ENCODE measurements around the gene GRIN2C.

GRIN2C gene

DNA sequence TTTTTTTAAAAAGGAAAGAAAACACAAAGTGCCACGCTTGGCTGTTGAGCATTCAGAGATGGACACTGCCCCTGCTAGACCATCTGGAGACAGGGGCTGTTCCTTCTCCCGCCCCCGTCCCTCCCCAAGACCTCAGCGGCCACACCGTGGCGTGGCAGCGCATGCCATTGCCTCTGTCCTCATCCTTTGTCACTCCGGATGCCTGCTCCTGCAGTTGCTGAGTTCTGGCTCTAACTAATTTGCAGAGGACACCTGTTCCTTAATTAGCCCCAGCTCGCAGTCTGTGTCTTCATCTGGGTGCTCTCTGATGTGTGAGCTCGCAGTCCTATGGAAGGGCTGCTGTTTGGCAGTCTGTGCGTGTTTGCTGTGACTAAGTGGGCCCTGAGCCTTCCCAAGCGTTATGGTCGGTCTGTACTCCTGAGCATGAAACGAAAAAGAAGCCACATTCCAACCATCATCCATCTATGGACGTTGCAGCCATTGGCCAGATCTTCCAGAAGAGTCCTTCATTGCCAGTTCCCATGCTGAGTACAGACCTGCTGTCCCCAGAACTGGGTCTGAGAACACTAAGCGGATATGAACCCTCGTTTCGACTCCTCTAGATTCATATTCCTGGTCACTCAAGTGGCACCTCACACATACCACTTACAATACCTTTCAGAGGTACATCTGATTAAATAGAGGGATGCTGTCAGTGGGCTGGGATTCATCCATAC, 42.6 kb downstream of the GRIN2C start:
- TF ChIP-seq, protein P1, sequence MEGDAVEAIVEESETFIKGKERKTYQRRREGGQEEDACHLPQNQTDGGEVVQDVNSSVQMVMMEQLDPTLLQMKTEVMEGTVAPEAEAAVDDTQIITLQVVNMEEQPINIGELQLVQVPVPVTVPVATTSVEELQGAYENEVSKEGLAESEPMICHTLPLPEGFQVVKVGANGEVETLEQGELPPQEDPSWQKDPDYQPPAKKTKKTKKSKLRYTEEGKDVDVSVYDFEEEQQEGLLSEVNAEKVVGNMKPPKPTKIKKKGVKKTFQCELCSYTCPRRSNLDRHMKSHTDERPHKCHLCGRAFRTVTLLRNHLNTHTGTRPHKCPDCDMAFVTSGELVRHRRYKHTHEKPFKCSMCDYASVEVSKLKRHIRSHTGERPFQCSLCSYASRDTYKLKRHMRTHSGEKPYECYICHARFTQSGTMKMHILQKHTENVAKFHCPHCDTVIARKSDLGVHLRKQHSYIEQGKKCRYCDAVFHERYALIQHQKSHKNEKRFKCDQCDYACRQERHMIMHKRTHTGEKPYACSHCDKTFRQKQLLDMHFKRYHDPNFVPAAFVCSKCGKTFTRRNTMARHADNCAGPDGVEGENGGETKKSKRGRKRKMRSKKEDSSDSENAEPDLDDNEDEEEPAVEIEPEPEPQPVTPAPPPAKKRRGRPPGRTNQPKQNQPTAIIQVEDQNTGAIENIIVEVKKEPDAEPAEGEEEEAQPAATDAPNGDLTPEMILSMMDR (IDR thresholded peaks at IDR 0.05; ENCODE audit: control extremely low read depth, extremely low read depth, low read depth, missing control alignments) = no peak
- POLR2A ChIA-PET = no interaction called here
- CTCF ChIA-PET = interaction anchor here (0.9 kb wide), 1 partner anchor 48 kb away, joined by 3 read pairs; no protein-coding TSS in a partner anchor
- DNase-seq (ENCODE audit: extremely low spot score) = no peak

GRCh38 chr17:74815550-74816370, 43.9 kb downstream of the GRIN2C start:
- DNase-seq (ENCODE audit: extremely low spot score) = no peak
- TF ChIP-seq, protein P1 (IDR thresholded peaks at IDR 0.05; ENCODE audit: control extremely low read depth, extremely low read depth, low read depth, missing control alignments) = no peak
- CTCF ChIA-PET = interaction anchor here (5.8 kb wide), 1 partner anchor 24 kb away, joined by 22 read pairs; no protein-coding TSS in a partner anchor
- POLR2A ChIA-PET = no interaction called here

DNA sequence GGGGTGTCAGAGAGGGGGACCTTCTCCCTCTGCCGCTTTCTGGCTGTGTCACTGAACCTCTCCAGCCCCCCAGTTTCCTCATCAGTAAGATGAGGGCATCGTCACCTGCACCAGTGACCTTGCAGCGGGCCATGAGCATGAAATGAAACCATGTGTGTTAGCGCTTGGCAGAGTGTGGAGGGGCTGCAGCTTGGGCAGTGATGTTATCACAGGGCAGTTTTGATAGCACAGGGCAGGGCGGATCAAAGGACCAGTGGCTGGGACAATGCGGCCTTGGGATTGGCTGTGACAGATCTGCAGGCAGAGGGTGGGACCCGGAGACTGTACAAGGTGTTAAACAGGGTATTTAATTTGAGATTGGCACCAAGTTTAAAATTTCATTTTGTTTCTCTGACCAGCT, 44.6 kb downstream of the GRIN2C start:
- DNase-seq (ENCODE audit: extremely low spot score) = no peak
- CTCF ChIA-PET = interaction anchor here (5.8 kb wide), 1 partner anchor 24 kb away, joined by 22 read pairs; no protein-coding TSS in a partner anchor
- TF ChIP-seq, protein P1 (IDR thresholded peaks at IDR 0.05; ENCODE audit: control extremely low read depth, extremely low read depth, low read depth, missing control alignments) = no peak
- POLR2A ChIA-PET = no interaction called here

- DNase-seq (ENCODE audit: extremely low spot score) = no peak
- CTCF ChIA-PET = interaction anchor here (5.8 kb wide), 1 partner anchor 23 kb away, joined by 22 read pairs; no protein-coding TSS in a partner anchor
- TF ChIP-seq, protein P1 (IDR thresholded peaks at IDR 0.05; ENCODE audit: control extremely low read depth, extremely low read depth, low read depth, missing control alignments) = no peak
- POLR2A ChIA-PET = no interaction called here
These were observed 45.2 kb downstream of the GRIN2C start for GRCh38 chr17:74814453-74814852.

DNA sequence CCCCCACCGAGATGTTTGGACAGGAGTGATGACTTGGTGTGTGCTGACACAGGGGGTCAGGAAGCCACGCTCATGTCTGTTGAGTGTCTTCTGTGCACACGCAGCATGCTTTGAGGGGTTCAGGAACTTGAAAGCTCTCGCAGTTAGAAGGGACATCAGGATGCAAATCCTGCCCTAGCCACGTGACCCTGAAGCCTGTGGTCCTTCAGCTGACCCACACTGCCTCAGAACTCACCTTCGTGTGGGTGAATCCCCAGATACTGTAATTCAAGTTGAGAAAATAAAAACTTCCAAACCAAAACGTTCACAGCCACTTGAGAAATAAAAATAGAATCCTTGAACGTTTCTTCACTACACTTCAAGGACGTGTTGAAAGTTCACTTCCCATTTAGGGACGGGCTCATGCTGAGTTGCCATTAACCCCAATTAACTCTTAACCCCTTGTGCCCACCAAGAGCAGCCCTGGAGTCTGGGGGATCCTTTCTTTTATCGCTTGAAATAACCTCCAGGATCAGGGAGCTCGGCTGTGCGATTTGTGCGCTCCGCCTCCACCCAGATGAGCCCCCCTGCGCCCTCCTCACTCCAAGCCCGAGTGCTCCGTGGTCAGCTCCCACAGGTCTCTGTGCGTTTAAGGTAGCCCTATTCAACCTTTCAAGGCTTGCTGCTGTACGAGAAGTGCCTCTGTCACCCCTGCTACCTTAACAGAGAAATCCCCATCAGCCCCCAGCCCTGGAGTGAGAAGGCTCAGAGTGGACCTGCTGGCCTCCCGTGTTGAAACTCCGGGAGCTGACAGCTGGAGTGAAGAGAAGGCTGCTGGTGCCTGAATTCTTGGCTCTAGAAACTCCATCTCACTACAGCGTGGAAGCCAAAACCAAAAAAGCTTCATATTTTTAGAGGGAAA, 47.3 kb downstream of the GRIN2C start:
- ChIA-PET CTCF (interaction anchor here (5.8 kb wide), 1 partner anchor 21 kb away, joined by 22 read pairs; no protein-coding TSS in a partner anchor), POLR2A (no interaction called here)
- no peak for DNase-seq (ENCODE audit: extremely low spot score)
- TF ChIP-seq, protein P1 (IDR thresholded peaks at IDR 0.05; ENCODE audit: control extremely low read depth, extremely low read depth, low read depth, missing control alignments) = no peak
